ENCODE results near the gene CLCN7.
"Not testable (repeated sequence)": the region's sequence is repeated elsewhere in the genome, so short reads cannot be mapped to it uniquely, and the experiment has no call there.

CLCN7 gene

DNA sequence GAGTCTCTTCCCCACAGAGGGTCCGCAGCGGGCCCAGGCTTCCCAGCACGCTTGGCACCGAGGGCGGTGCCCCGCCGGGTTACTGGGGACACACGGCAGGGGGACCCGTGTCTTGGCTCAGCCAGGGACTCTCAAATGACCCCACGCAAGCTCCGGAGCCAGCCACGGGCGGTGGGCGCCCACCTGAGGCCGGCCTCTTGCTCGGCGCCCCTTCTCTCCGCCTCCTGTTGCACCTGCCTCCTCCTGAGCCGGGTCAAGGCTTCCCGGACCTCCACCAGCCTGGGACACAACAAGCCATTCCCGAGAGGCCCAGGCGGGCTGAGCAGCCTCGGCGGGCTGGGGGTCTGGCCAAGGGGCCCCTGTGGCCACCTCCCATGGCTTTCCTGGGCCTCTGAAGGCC, 32.1 kb downstream of the CLCN7 start:
- DNase-seq = no peak

- DNase-seq = no peak
Observed at GRCh38 chr16:1441391-1441829, 33.4 kb downstream of the CLCN7 start.

- not testable (repeated sequence) for DNase-seq
Observed at GRCh38 chr16:1439699-1440074, 35.1 kb downstream of the CLCN7 start.

DNA sequence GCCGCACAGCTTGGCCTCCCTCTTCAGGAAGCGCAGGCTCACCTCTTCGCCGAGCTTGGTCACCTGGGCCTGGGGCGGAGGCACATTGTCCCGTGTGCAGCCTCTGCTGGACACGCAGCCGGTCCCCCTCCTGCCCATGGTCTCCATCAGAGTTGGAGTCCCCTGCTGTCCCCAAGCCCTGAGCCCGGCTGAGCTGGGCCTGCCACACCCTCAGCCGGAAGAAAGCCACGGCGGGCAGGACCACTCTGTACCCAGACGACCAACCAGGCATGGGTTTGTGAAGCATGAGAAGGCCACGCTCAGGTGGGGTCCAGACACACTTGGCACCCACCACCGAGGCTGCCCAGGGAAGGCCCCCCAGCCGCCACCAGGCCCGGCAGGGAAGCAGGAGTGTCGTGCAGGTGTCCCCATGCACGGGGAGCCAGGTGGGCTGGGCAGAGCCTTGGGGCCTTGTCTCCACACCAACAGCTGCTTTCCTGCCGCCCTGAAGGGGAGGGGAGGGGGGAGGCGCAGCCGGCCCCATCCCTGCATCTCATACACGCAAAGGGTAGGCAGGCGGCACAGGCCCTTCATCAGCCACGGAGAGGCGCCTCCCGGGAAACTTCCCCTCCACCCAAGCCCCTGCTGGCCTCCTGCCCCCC, 35.6 kb downstream of the CLCN7 start:
- no peak for DNase-seq

GRCh38 chr16:1438229-1439057, 36.4 kb downstream of the CLCN7 start:
- DNase-seq = no peak

DNA sequence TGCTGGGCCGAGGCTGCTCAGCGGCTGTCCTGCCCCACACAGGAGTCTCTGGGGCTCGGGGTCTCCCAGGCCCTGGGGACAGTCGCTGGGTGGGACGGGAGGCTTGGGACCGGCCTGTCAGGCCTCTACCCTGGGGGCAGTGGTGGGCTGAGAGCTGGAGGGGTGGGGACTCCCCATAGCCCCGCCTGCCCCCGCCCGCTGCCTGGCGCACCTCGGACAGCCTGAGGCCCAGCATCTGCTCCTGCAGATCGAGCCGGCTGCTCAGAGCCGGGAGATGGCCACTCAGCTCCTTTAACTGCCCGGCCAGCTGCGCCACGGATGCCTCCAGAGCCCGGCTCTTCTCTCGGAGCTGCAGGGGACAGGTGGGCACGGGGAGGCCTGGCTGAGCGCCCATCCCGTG, 37.2 kb downstream of the CLCN7 start:
- no peak for DNase-seq

DNA sequence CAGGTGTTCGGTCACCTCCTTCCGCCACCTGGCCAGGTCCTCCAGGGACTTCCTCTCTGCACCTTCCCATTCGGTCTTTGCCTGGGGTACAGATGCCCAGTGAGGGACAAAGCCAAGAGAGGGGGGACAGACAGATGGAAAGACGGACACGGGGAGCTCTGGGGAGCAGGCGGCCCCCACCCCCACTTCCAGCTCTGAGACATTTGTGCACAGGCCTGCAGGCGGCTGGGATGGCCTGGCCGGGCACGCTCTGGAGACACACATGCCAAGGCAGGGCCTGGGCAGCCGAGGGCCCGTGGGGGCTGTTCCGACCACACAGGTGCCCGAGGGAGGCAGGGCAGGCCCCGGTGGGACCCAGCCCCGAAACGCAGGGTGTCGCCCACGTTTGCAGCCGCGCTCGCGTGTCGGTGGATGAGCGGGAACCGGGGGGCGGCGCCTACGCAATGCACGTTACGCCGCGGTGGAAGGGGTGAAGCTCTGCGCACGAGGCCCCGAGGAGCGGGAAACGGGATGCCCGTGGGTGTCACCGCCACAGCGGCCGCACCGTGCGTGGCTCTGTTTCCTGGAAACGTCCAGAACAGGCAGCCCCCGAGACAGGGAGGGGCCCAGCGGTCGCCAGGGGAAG, 38.0 kb downstream of the CLCN7 start:
- no peak for DNase-seq

- DNase-seq = no peak
Observed at GRCh38 chr16:1435921-1436697, 38.7 kb downstream of the CLCN7 start.

GRCh38 chr16:1434644-1435592, 39.9 kb downstream of the CLCN7 start:
- DNase-seq = no peak

DNA sequence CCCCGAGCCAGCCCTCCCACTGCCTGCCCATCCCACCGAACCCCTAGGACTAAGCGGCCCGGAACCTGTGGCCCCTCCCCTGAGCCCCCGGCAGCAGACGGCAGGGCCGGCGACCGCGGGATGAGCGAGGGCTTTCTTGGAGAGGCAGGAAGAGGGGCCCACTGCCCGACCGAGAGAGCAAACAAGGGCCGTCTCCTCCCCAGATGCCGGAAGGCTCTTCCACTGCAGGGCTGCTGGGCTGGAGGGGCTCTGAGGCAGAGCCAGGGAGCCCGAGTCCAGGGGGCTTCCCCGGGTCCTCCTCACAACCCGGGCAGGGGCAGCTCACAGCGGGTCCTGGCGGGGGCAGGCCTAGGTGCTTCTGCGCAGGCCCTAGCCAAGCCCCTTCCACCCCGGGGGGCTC, 41.1 kb downstream of the CLCN7 start:
- DNase-seq = no peak

- no peak for DNase-seq
Observed at GRCh38 chr16:1433263-1433560, 41.6 kb downstream of the CLCN7 start.

- DNase-seq = no peak
Observed at GRCh38 chr16:1432388-1433262, 42.2 kb downstream of the CLCN7 start.

GRCh38 chr16:1431497-1432270, 43.1 kb downstream of the CLCN7 start:
- DNase-seq = no peak

GRCh38 chr16:1430759-1431496, 43.9 kb downstream of the CLCN7 start, which contains the start of gene PERCC1:
PERCC1 (plus strand) TSS chr16:1431078; CDS start chr16:1432594, 1,516 bp downstream.
- DNase-seq = no peak

DNA sequence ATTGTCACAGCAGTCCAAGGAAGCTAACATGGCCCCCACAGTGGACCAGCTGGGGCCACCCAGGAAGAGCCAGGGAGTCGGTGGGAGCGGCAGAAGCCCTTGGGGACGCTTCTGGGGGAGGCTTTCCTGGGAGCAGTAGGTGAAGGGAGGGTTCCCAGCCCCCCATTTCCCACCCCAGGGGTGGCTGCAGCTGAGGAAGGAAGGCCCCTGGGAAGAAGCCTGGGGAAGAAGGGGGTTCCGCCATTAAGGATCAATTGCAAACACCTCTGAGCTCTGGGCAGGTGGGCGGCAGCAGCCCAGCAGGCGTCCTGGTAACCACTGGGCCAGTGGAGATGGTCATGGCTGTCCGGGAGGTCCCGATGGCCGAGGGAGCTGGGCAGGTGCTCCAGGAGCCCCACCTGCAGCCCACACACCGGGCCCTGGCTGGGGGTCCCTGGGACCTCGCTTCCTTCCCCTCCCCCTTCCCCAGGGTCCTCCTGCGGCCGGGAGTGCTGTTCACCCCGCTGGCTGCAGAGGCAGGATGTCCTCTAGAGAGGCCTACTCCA, 44.5 kb downstream of the CLCN7 start:
- DNase-seq = no peak

- DNase-seq = no peak
Observed at GRCh38 chr16:1429631-1430030, 45.2 kb downstream of the CLCN7 start.

DNA sequence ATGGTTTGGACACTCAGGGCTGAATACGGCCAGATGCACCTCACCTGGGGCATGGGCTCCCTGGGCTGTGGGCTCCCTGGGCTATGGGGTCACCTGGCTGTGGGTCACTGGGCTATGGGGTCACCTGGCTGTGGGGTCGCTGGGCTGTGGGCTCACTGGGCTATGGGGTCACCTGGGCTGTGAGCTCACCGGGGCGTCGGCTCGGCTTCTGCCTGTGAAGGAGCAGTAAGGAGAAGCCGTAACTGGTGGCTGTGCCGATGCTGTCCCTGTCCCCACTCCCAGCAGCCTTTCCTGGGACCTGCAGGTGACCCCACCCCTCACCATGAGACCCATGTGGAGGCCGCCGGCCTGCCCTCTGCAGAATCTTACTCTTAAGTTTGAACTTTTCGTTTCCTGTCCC, 45.8 kb downstream of the CLCN7 start:
- no peak for DNase-seq

DNA sequence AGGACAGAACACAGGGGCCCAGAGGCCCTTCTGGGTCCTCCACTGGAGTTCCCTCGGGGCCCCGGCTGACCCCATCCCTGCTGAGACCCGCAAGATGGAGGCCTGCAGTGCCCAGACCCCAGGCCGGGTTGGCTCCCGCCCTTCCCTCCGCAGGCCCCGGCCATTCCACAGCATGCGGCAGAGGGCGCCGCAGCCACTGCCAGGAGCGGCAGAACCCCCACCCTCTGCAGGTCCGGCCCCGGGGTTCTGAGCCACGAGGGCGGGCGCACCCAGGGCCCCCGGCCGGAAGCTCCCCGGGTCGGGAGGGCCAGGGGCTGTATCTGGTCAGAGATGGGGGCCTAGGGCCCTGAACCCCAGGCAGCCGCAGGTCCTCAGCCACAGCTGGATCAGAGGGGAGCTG, 46.3 kb downstream of the CLCN7 start:
- DNase-seq = no peak
